GM19099 (cell line): ENCODE data around the gene CDK5RAP2.

Experiments
- POLR2A ChIP-seq: IDR thresholded peaks from 3 replicates; pipeline ENCODE4 v1.6.1; 2011; ENCODE audit warnings: low read depth; ENCODE audit not compliant: insufficient read length; ENCODE audit errors: extremely low read depth

CDK5RAP2 gene

DNA sequence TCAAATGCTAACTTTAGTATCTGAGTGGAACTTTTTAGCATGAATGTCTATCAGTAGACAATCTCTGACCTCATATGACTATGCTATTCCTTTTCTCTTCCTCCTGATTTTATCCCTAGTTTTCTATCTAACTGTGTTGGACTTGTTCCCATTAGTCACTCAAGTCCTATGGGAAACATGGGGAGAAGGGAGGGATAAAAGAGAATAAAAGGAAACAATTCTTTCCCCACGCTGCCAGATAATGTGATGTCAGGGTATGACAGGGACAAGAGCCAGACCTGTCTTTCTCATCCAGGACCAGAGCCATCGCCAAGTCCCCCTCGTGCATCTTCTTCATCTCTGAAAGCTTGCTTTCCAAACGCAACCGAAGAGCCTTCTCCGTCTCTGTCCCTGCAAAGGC lies 43.9 kb downstream of the CDK5RAP2 start:
- no peak for TF ChIP-seq POLR2A

- no peak for TF ChIP-seq POLR2A
Observed at GRCh38 chr9:120534266-120534665, 45.7 kb downstream of the CDK5RAP2 start.

DNA sequence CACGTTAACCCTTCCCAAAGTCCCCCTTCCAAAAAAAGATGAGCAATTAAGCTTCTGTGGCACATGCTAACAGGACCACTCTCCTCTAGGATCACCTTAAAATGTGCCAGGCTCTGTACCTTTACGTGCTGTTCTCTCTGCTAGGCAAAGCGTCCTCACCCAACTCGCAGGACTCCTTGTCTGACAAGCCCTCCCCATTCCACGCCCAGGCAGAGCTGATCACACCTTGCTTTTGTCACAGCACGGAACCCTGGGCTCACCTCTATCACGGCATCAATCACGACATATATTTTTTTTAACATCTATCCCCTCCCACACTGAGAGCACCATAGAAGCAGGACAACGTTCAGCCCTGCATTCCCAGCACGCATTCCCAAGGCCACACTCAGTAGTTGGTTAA lies 47.1 kb downstream of the CDK5RAP2 start:
- no peak for TF ChIP-seq POLR2A

- TF ChIP-seq POLR2A: no peak
Observed at GRCh38 chr9:120532475-120532874, 47.5 kb downstream of the CDK5RAP2 start.

- no peak for TF ChIP-seq POLR2A
Observed at GRCh38 chr9:120531683-120532300, 48.2 kb downstream of the CDK5RAP2 start.

- TF ChIP-seq POLR2A: no peak
Observed at GRCh38 chr9:120528829-120529228, 51.1 kb downstream of the CDK5RAP2 start.

DNA sequence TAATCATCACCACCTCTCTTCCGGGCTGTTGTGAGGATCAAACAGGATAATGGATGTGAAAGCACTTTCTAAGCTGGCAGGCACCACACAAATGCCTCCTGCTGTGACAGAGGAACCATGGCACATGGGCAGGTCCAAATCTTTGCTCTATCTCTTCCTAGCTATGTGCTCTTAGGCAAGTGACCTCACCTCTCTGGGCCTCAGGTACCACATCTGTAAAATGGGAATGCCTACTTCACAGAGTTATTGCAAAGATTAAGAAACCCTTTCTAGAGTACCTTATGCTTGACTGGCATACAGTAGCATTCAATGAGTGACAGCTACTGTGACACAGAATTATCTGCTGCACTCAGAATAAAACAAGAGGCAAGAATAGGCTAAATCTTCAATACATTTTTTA lies 51.6 kb downstream of the CDK5RAP2 start:
- no peak for TF ChIP-seq POLR2A

DNA sequence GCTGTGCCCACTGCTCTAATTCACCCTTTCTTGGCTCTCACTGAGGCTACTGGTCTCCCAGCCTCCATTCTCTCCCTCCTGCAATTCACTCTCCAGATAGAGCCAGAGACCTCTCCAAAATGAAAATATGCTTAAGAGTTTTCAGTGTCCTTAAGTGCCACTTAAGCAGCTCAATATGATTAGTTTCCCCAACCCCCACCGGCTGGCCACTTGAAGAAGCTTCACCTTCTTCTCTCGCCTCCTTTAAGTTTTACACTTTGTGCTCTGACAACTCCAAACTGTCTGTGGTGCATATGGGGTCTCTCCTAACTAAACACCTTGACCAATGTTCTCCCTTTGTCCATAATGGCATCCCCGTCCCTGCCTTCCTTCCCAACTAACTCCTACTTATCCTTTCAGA lies 53.4 kb downstream of the CDK5RAP2 start:
- TF ChIP-seq POLR2A: no peak

DNA sequence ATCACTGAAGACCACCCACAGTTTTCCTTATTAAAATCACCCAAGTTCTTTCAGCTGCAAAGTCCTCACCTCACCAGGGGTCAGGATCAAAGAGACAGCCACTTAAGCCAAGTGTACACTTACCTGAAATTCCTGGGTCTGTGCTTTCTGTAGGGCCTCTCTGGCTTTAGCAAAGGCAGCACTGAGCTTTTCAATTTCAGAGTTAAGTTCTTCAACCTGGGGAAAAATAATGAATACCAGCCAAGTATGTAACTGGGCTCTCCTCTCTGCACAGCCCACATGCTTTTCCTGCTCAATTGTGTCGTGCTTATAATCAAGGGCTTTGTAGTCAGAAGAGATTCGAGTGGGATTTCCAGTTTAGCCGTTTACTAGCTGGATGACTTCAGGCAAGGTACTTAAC lies 55.1 kb downstream of the CDK5RAP2 start:
- no peak for TF ChIP-seq POLR2A

DNA sequence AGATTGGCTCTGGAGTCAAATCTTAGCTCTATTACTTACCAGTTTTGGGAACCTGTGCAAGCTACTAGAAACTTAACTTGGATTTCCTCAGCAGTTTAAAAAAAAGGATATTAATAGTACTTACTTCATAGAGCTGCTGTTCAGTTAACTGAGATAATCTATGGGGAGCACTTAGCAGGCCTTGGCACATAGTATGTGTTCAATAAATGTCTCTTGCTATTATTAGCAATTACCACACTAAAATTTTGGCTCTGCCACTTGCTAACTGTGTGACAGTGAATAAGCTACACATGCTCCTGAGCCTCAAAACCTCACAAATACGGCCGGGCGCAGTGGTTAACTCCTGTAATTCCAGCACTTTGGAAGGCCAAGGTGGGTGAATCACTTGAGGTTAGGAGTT lies 55.9 kb downstream of the CDK5RAP2 start:
- no peak for TF ChIP-seq POLR2A

GRCh38 chr9:120522558-120522957 lies 57.4 kb downstream of the CDK5RAP2 start:
- TF ChIP-seq POLR2A: no peak

GRCh38 chr9:120522032-120522431 lies 57.9 kb downstream of the CDK5RAP2 start:
- no peak for TF ChIP-seq POLR2A

- no peak for TF ChIP-seq POLR2A
Observed at GRCh38 chr9:120521101-120521500, 58.9 kb downstream of the CDK5RAP2 start.

DNA sequence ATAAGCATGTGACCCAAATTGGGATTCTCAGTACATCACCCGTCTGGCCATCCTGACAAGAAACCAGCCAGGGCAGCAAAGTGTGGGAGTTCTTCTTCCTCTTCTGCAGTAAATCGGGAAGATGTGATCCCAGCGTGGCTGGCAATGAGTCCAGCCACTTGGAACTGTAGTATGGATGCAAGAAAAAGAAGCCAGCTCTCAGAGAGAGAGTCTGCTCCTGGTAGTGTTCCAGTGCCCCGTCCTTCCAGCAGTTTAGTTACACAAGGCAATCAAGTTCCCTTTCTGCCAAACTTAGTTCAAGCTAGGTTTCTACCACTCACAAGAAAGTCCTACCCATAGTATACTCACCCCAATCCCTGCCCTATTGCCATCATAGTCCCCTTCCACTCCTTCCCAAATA lies 65.6 kb downstream of the CDK5RAP2 start:
- no peak for TF ChIP-seq POLR2A

- no peak for TF ChIP-seq POLR2A
Observed at GRCh38 chr9:120513825-120514396, 66.1 kb downstream of the CDK5RAP2 start.

DNA sequence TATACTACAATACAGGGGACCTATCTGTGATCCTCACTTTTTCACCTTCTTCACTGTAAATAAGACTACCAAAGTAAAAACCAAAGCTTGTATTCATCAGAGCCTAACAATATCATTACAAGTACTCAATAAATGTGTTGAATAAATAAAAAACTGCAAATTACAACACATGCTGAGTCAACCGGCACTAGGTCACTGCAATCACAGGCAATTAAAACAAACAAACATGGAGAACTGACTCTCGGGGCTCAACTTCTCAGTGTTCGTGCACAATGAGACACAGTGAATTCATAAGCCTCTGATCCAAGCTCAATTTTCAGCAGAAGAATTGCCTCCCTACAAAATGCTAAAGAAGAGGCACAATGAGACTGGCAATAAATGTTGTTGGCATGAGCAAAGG lies 69.2 kb downstream of the CDK5RAP2 start:
- TF ChIP-seq POLR2A: no peak

GRCh38 chr9:120507936-120508510 lies 71.9 kb downstream of the CDK5RAP2 start:
- TF ChIP-seq POLR2A: no peak

DNA sequence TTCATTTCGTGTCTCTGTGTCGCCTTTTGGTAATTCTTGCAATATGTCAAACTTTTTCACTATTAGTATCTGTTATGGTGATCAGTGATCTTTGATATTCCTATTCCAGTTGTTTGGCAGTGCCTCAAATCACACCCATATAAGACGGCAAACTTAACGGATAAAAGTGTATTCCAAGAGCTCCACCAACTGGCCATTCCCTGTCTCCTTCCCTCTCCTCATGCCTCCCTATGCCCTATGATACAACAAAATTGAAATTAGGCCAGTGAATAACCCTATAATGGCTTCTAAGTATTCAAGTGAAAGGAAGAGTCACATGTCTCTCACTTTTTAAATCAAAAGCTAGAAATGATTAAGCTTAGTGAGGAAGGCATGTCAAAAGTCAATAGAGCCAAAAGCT lies 74.8 kb downstream of the CDK5RAP2 start:
- TF ChIP-seq POLR2A: no peak

DNA sequence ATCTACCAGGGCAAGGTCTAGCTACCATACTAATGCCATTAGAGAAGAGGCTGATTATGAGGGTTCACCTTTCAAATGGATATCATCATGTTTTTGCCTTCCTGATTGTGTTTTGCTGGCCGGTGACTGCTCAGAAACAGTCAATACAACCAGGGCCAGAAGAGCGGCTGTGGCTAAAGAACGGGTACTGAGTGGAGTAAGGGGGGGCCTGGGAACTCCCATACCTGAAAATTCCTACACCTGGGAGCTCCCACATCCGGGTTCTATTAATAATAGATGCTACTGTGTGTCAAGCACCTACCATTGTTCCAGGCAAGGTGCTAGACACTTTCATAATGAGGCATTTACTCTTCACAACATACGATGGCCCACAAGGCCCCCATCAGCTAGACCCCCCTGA lies 79.2 kb downstream of the CDK5RAP2 start:
- TF ChIP-seq POLR2A: no peak
